Vagina (tissue), 2 donors: ENCODE data around the gene ATXN2.

Source experiments
- POLR2A ChIP-seq, 2 donors: fragments of 450-650 bp; IDR thresholded peaks; one replicate each; pipeline ENCODE4 v1.6.1; 2017; ENCODE audit warnings: antibody characterized with exemption in 2 of 2, mild to moderate bottlenecking in 2 of 2, moderate library complexity in 2 of 2
- POLR2AphosphoS5 ChIP-seq, 2 donors: sonication (generic); formaldehyde crosslinking; IDR thresholded peaks; one replicate each; pipeline ENCODE4 v1.9.0; 2017; ENCODE audit warnings: antibody characterized with exemption in 2 of 2, mild to moderate bottlenecking in 2 of 2, low read depth in 1 of 2; ENCODE audit not compliant: insufficient read depth in 1 of 2
- TF ChIP-seq, protein P1 (sequence below), 3 experiments: fragments of 450-650 bp in 2 of 3; fragments of 200-600 bp in 1 of 3; sonication (generic) in 1 of 3; IDR thresholded peaks; one replicate each; pipeline ENCODE4 v1.5.1; 2017 to 2019; ENCODE audit warnings: antibody characterized with exemption in 3 of 3, mild to moderate bottlenecking in 2 of 3, moderate library complexity in 2 of 3

DNA sequence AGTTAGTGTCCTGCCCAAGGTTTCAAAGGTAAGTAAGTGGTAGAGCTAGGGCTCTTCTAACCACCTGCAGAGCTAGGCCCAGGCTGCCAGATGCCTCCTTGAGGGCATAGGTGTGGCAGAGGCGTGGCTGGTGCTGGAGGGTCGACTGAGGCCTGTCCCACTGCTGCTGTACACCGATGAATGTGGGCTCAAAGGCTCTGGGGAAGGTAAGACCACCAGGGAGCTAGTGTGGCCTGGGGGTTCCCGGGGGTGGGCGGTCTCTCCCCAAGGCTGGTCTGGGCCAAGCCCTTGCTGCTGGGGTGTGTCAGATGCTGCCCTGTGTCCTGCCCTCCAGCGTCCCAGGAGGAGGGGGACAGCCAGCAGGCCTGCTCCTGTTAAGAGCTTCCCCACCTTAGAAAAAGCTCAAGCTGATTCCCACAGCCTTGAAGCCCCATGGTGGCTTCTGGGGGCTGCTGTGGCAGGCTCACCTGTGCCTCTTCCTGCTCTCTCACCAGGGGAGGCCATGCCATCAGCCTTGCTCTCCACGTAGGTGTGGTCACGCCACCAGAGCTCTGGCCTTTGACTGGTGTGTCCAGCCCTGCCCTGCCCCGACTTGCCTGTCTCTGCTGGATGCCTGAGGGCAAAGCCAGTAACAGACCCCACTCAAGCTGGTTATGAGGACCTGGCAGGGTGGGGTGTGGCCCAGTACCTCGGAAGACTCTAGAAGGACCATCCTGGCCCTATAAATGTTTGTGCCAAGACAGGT lies 156.6 kb downstream of the ATXN2 start:
- TF ChIP-seq, protein P1, sequence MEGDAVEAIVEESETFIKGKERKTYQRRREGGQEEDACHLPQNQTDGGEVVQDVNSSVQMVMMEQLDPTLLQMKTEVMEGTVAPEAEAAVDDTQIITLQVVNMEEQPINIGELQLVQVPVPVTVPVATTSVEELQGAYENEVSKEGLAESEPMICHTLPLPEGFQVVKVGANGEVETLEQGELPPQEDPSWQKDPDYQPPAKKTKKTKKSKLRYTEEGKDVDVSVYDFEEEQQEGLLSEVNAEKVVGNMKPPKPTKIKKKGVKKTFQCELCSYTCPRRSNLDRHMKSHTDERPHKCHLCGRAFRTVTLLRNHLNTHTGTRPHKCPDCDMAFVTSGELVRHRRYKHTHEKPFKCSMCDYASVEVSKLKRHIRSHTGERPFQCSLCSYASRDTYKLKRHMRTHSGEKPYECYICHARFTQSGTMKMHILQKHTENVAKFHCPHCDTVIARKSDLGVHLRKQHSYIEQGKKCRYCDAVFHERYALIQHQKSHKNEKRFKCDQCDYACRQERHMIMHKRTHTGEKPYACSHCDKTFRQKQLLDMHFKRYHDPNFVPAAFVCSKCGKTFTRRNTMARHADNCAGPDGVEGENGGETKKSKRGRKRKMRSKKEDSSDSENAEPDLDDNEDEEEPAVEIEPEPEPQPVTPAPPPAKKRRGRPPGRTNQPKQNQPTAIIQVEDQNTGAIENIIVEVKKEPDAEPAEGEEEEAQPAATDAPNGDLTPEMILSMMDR (IDR thresholded peaks at IDR 0.05): no peak
- TF ChIP-seq POLR2AphosphoS5 (IDR thresholded peaks at IDR 0.05; ENCODE audit: insufficient read depth in 1 of 2, low read depth in 1 of 2) (no peak), POLR2A (IDR thresholded peaks at IDR 0.05) (no peak)
